CD4-positive, alpha-beta T cell treated with Interferon alpha-2 for 1 hour (primary cell): Measurements from ENCODE around the gene ZNF385C.
A peak's percentile ranks its signal among the peaks of the same experiment; 100 is the strongest.
"Not testable (repeated sequence)": the region's sequence is repeated elsewhere in the genome, so short reads cannot be mapped to it uniquely, and the experiment has no call there.

Experiments
- DNase-seq, 2 donors: peaks; one replicate each; pipeline ENCODE4 v3.0.0-alpha.2; 2020 to 2022

The ZNF385C gene

GRCh38 chr17:42045719-42046118, 52.6 kb downstream of the ZNF385C start:
- DNase-seq = no peak

GRCh38 chr17:42042598-42043319, 55.5 kb downstream of the ZNF385C start:
- no peak for DNase-seq

DNA sequence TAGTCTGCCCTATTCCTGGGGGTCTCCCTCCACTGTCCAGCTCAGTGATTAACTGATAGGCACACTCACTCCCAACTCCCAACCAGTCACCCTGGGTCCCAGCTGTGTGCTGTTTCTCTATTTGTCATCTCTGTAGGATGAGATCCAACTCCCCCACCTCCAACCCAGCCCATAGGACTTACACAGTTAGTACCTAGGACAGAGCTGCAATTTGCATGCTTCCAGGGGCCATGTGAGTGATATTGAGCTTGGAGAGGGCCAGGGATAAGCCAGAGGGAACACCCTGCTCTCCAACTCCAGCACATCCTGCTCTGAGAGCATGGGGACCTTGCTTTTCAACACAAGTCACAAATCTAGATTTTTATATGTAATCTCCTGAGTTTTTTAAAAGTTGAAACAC, 56.7 kb downstream of the ZNF385C start:
- DNase-seq = no peak

- no peak for DNase-seq
These were observed 57.5 kb downstream of the ZNF385C start for GRCh38 chr17:42040818-42041217.

DNA sequence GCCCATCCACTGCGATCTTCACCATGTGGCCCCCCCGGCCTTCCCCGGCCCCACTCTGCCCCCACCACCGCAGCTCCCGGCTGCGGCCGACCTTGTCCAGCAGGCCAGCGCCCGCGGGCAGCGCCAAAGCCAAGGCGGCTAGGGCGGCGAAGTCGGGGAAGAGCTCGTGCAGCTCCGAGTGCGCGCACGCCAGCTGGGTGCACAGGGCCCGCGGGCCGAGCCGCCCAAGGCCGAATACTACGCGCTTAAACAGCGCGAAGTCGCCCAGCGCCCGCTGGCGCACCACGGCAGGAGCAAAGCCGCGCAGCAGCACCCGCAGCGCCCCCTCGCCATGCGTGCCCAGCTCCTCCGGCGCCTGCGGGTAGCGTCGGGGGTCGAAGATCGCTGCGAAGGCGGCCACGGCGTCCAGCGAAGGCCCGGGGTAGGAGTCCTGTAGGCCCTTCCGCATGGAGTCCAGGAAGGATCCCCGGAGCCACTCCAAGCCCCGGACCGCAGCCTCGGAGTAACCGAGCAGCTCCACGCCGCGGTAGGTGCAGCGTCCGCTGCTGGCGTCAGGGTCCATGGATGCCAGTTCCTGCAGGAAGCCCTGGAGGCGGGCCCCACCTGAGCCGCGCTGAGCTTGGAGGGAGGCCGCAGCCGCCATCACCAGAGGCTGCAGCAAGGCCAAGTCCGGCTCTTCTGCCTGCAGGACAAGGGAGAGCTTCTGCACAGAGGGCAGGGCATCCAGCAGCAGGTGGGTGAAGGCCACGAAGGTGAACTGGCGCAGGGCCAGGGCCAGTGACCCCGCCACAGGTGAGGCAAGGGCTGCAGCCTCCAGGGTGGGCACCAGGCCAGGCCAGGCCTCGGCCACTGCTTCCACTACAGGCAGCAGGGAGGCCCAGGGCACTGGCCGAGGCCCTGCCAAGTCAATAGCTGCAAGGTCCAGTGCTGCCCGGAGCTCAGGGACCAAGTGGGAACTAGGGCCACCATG, 58.2 kb downstream of the ZNF385C start:
- no peak for DNase-seq

- DNase-seq = no peak
These were observed 59.9 kb downstream of the ZNF385C start for GRCh38 chr17:42038221-42038973.

GRCh38 chr17:42034059-42034458, 64.2 kb downstream of the ZNF385C start:
- DNase-seq = no peak

DNA sequence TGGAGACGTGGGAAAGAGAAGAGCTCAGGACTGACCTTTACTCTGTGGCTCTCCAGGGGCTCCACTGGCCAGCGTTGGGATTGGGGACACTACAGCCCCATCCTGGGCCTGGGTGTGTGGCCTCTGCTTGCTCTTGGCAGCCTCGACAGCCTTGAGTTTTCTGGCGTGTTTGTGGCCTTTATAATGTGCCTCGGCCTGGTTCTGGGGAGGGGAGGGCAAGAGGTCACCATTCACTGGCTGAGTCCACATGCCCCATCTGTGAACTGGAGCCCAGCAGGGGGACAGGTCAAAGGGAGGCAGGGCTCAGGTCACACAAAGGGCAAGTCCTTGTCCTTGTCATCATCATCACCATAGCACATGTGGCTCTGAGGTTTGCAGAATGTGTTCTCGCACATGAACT, 66.7 kb downstream of the ZNF385C start:
- no peak for DNase-seq

DNA sequence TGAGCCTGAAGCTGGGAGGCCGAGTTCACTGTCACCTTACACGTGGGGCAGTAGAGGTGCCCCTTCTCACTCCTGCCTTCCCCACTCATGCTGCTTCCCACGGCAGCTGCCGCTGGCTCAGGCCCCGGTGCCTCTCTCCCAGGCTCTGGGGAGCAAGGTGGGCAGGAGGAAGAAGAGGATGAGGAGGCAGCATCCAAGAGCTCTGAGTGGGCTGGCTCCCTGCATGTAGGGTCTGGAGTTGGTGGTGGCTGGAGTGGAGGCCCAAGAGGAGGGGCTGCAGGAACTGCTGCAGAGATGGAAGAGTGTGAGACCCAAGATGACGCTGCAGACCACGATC, 69.5 kb downstream of the ZNF385C start:
- no peak for DNase-seq

DNA sequence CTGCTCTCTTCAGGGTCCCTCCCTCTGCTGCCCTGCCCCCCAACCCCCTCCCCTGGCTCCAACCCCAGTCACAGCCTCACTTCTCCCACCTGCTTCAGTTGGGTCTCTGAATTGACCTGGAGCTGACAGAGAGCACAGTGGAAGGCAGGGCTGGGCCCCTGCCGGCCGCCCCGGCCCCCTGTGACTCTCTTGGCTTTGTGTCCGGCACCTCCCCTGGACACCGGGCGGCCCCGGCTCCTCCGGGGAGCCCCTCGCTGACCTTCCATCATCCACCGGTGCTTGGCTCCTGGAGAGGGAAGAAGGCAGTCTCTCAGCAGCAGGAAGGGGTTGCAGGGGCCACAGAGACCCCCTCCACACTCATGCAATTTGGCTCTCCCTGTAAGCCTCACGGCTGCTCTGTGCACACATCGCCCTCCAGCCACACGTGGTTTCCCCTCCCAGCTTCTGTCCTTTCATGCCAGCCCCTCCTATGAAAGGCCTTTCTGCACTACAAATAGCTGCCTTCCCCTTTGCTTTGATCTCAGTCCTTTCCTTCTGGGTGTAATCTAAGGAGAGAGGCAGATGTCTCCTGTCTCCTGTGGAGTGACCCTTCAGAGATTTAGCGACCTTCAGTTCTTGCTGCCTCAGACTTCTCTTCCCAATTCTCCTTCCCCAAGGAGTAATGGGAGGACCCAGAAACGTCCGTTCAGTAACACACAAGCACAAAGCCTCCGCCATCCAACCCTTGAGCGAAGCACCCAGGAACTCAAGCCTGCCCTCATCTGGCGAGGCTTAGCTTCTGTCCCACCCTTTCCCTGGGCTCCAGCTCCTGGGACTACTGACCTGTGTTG, 70.1 kb downstream of the ZNF385C start:
- DNase-seq = no peak

- DNase-seq = no peak
These were observed 70.7 kb downstream of the ZNF385C start for GRCh38 chr17:42027590-42027889.

GRCh38 chr17:42026857-42027589, 71.2 kb downstream of the ZNF385C start:
- DNase-seq = no peak

DNA sequence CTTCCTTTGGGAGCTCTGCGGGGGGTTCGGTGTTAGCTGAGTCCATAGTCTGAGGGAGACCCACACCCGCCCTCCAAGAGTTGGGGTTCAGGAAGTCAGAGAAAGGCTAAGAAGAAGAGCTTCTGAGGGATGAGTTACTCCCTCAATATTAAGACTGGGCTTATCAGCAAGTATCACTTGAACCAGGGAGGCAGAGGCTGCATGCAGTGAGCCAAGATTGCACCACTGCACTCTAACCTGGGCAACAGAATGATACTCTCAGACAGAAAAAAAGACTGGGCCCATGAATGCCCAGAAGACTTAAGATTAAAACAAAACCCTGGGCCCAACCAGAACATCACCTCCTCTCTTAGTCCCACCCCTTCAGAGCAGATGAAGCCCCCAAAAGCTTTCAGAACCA, 72.3 kb downstream of the ZNF385C start:
- DNase-seq = no peak

DNA sequence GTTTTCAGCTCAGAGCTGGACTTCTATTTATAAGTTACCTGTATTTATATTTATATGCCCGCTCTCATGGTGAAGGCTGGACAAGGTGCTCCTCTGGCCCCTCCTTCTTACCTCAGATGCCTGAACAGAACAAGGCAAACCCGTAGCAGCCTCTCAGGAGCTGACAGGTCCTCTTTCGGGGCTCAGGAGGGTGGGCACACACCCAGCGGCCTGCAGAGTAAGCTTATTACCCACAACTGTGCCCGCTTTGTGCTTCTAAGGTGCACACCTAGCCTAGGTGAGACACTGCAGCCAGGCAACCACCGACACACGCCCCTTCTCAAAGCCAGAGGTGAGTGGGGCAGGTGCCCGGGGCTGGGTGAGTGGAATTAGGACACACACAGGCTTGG, 73.1 kb downstream of the ZNF385C start:
- DNase-seq = no peak

GRCh38 chr17:42023524-42024349, 74.5 kb downstream of the ZNF385C start:
- DNase-seq = peak in 1 of 2 donors; percentile 55

- DNase-seq = not testable (repeated sequence)
These were observed 77.4 kb downstream of the ZNF385C start for GRCh38 chr17:42020845-42021244.

GRCh38 chr17:42019509-42020404, 78.5 kb downstream of the ZNF385C start, which contains the start of gene NKIRAS2:
TSS of gene NKIRAS2 (plus strand) at chr17:42020090. CDS start at chr17:42021578, 1,488 bp downstream.
- peak; percentile 93 to 95 for DNase-seq

GRCh38 chr17:42018988-42019387, 79.3 kb downstream of the ZNF385C start:
- no peak for DNase-seq

DNA sequence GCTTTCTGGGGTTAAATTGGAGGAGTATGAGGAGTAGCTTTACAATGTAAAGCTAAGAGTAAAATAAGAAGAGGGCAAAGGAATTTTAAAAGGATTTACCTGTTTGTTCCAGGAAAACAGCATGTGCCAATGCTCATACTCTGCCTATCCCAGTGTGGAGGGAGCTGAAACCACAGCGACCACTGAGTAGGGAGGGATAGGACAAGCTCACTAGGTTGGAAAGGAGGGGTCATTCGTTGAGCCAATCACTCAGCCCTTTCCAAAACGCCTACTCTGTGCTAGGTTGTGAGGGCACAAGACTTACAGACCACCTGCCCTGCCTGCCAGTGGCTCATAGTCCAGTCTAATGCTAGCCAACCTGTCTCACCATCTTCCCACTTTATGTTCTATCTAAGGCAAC, 79.9 kb downstream of the ZNF385C start:
- no peak for DNase-seq

- no peak for DNase-seq
These were observed 80.4 kb downstream of the ZNF385C start for GRCh38 chr17:42017866-42018200.
